CD4-positive, alpha-beta T cell (primary cell): ENCODE results near the gene SPATA2. TPM values are rescaled to one million over a fixed set of nuclear protein-coding genes. Genes with fewer than 3 reads are reported as not detected.

Experiments used
- ATAC-seq: fragments of 200-7000 bp; cut with Tn5 transposase; one replicate; pipeline ENCODE4 v1.10.0; 2022; ENCODE audit warnings: mild to moderate bottlenecking; ENCODE audit not compliant: poor library complexity
- CTCF ChIA-PET: fragments of 350-600 bp; sonication (Branson Sonifier 250); formaldehyde crosslinking; loops from one replicate; lab custom pipeline; 2021; ENCODE audit warnings: antibody characterized with exemption, inconsistent platforms; lab: Charles Lee
- POLR2A ChIA-PET: fragments of 350-600 bp; sonication (Branson Sonifier 250); formaldehyde crosslinking; loops from one replicate; lab custom pipeline; 2021; ENCODE audit warnings: antibody characterized with exemption, inconsistent platforms; lab: Charles Lee
- DNase-seq, 14 experiments: peaks; one replicate each; pipeline ENCODE4 v3.0.0-alpha.2; 2013 to 2020; ENCODE audit warnings: mixed read lengths in 2 of 14
- H3K27ac ChIP-seq, 2 donors: one replicate each; pipeline versions ENCODE4 v1.5.1 to v1.7.0; 2013; ENCODE audit warnings: low read length in 2 of 2, low read depth in 1 of 2, mild to moderate bottlenecking in 1 of 2
- H3K27me3 ChIP-seq, 2 experiments: 1 replicate in 1 of 2; 2 replicates in 1 of 2; pipeline versions ENCODE4 v1.6.1 to v1.7.0; 2013; ENCODE audit warnings: low read length in 2 of 2, control low read depth in 1 of 2, mild to moderate bottlenecking in 1 of 2, moderate library complexity in 1 of 2; ENCODE audit not compliant: insufficient read depth in 2 of 2, control insufficient read depth in 1 of 2
- H3K36me3 ChIP-seq: one replicate; pipeline ENCODE4 v1.6.1; 2013; ENCODE audit warnings: low read length, control low read depth; ENCODE audit not compliant: insufficient read depth
- H3K4me1 ChIP-seq: one replicate; pipeline ENCODE4 v1.6.1; 2013; ENCODE audit warnings: low read length, control low read depth; ENCODE audit not compliant: insufficient read depth
- H3K4me3 ChIP-seq: one replicate; pipeline ENCODE4 v1.5.1; 2013; ENCODE audit warnings: mild to moderate bottlenecking, low read length, moderate library complexity
- H3K9me3 ChIP-seq, 2 experiments: 1 replicate in 1 of 2; 2 replicates in 1 of 2; pipeline versions ENCODE4 v1.6.1 to v1.7.0; 2013; ENCODE audit warnings: low read length in 2 of 2, mild to moderate bottlenecking in 2 of 2, control low read depth in 1 of 2, moderate library complexity in 1 of 2; ENCODE audit not compliant: control insufficient read depth in 1 of 2, insufficient read depth in 1 of 2
- H3K27ac Mint-ChIP-seq: one replicate; pipeline ENCODE4 v1.8.0; 2020; ENCODE audit warnings: mixed read lengths
- H3K27me3 Mint-ChIP-seq: one replicate; pipeline ENCODE4 v1.8.0; 2021; ENCODE audit warnings: mixed read lengths
- H3K36me3 Mint-ChIP-seq: one replicate; pipeline ENCODE4 v1.8.0; 2021; ENCODE audit warnings: low read depth, mixed read lengths
- H3K4me1 Mint-ChIP-seq: one replicate; pipeline ENCODE4 v1.8.0; 2021; ENCODE audit warnings: low read depth, mixed read lengths
- H3K4me3 Mint-ChIP-seq: one replicate; pipeline ENCODE4 v1.8.0; 2020; ENCODE audit warnings: mild to moderate bottlenecking, mixed read lengths
- H3K9me3 Mint-ChIP-seq: one replicate; pipeline ENCODE4 v1.8.0; 2020; ENCODE audit warnings: mixed read lengths
- intact Hi-C, 2 experiments: fragments of 100-400 bp; cut with DNase I in 1 of 2; cut with micrococcal nuclease in 1 of 2; formaldehyde crosslinking; loops; one replicate each; pipeline versions ENCODE4 v1.15.1 to v1.9.0; 2023 to 2025; cut with DNase I, micrococcal nuclease
- total RNA-seq, 174 experiments: library from RNA in 2 of 174; stranded (reverse) in 2 of 174; gene quantifications; one replicate each; pipeline ENCODE4 v1.2.3 and lab custom pipeline; 2021 to 2026
- TF ChIP-seq, protein P1 (sequence below): fragments of 200-600 bp; IDR thresholded peaks from one replicate; pipeline ENCODE4 v1.8.0; 2022; ENCODE audit warnings: antibody characterized with exemption, mild to moderate bottlenecking

Gene SPATA2
- total RNA-seq, 2 experiments from 2014 or later = 16.0 to 16.4 TPM

GRCh38 chr20:49868538-49868937 lies 46.8 kb downstream of the SPATA2 start:
- DNase-seq (no peak), ATAC-seq (no peak)
- Histone ChIP-seq H3K9me3 (no peaks in the 10 kb centered on the region), H3K4me3 (no peak overlapping the region), H3K4me1 (no peaks in the 10 kb centered on the region), H3K27ac (no peak overlapping the region), H3K36me3 (peaks cover 64% of the 10 kb centered on the region), H3K27me3 (no peaks in the 10 kb centered on the region)
- CTCF ChIA-PET = interaction anchor here (0.6 kb wide), 1 partner anchor 136 kb away, joined by 3 read pairs; no protein-coding TSS in a partner anchor
- intact Hi-C loops = no loop called here
- Mint-ChIP-seq H3K9me3 (no peaks in the 10 kb centered on the region), H3K27ac (no peak overlapping the region), H3K27me3 (no peaks in the 10 kb centered on the region), H3K4me3 (no peak overlapping the region), H3K4me1 (no peaks in the 10 kb centered on the region), H3K36me3 (peaks cover 61% of the 10 kb centered on the region)
- POLR2A ChIA-PET = no interaction called here
- TF ChIP-seq, protein P1, sequence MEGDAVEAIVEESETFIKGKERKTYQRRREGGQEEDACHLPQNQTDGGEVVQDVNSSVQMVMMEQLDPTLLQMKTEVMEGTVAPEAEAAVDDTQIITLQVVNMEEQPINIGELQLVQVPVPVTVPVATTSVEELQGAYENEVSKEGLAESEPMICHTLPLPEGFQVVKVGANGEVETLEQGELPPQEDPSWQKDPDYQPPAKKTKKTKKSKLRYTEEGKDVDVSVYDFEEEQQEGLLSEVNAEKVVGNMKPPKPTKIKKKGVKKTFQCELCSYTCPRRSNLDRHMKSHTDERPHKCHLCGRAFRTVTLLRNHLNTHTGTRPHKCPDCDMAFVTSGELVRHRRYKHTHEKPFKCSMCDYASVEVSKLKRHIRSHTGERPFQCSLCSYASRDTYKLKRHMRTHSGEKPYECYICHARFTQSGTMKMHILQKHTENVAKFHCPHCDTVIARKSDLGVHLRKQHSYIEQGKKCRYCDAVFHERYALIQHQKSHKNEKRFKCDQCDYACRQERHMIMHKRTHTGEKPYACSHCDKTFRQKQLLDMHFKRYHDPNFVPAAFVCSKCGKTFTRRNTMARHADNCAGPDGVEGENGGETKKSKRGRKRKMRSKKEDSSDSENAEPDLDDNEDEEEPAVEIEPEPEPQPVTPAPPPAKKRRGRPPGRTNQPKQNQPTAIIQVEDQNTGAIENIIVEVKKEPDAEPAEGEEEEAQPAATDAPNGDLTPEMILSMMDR = no peak

DNA sequence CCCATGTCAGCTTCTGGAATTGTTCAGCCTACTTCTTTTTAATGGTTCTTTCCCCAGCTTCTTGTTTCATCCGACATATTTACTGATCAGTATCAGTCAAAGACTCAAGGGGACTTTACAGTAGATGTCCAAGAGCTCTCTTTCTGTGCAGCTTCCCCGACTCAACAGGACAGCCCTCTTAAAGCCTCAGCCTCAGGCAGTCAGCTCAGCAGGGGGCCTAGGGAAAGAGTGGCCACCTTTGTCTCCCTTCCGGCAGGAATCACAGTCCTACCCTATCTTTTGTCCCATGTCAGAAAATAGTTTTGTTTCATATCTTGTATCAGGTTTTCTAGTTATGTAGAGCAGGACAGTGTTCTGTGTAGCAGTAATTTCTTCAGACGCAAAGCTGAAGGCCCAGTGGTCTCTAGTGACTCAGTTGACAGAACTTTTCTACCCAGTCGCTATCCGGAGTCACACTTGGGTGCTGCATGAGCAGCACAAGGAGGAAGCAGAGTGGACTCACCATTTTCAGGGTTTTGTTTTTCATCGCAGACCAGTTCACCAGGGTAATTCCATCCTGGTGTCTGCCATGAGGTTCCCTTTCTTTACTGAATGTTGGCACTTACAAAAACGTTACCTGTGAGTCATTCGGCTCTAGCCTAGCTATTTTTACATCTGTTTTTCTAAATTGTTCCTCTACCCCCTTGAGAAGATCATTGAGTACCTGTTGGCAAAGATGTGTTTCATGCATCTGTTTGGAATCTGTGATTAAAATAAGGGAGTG lies 47.7 kb downstream of the SPATA2 start:
- ChIA-PET CTCF (interaction anchor here (0.6 to 1.3 kb wide), 2 partner anchors 21 to 135 kb away, joined by 3 read pairs; no protein-coding TSS in a partner anchor), POLR2A (no interaction called here)
- ATAC-seq = no peak
- Histone ChIP-seq H3K4me1 (no peaks in the 10 kb centered on the region), H3K36me3 (peaks cover 64% of the 10 kb centered on the region), H3K4me3 (no peak overlapping the region), H3K27me3 (no peaks in the 10 kb centered on the region), H3K27ac (no peak overlapping the region), H3K9me3 (no peaks in the 10 kb centered on the region)
- Mint-ChIP-seq H3K27me3 (no peaks in the 10 kb centered on the region), H3K27ac (no peak overlapping the region), H3K9me3 (no peaks in the 10 kb centered on the region), H3K4me3 (no peak overlapping the region), H3K36me3 (peaks cover 69% of the 10 kb centered on the region), H3K4me1 (no peaks in the 10 kb centered on the region)
- TF ChIP-seq, protein P1 = no peak
- peak in 1 of 14 experiments; percentile 1 for DNase-seq
- intact Hi-C loops = no loop called here

- H3K36me3 ChIP-seq = peaks cover 58% of the 10 kb centered on the region
- Mint-ChIP-seq H3K4me3 (no peak overlapping the region), H3K9me3 (no peaks in the 10 kb centered on the region)
These were observed 49.3 kb downstream of the SPATA2 start for GRCh38 chr20:49866051-49866450.

More at GRCh38 chr20:49866051-49866450, 49.3 kb downstream of the SPATA2 start:
- peaks cover 82% of the 10 kb centered on the region for H3K36me3 Mint-ChIP-seq
- H3K4me1 Mint-ChIP-seq = no peaks in the 10 kb centered on the region
- ChIA-PET POLR2A (no interaction called here), CTCF (no interaction called here)
- no peak overlapping the region for H3K4me3 ChIP-seq
- TF ChIP-seq, protein P1 = no peak
- no peak overlapping the region for H3K27ac ChIP-seq
- no peak overlapping the region for H3K27ac Mint-ChIP-seq
- ATAC-seq (no peak), DNase-seq (peak in 1 of 14 experiments; percentile 5)
- H3K4me1 ChIP-seq = no peaks in the 10 kb centered on the region
- intact Hi-C loops = no loop called here
- H3K27me3 Mint-ChIP-seq = no peaks in the 10 kb centered on the region
- no peaks in the 10 kb centered on the region for H3K9me3 ChIP-seq
- no peaks in the 10 kb centered on the region for H3K27me3 ChIP-seq
